Hepatocyte (in vitro differentiated cells): ENCODE measurements around the gene HOXD9. TPM values are rescaled to one million over a fixed set of nuclear protein-coding genes. Genes with fewer than 3 reads are reported as not detected.
A peak's percentile ranks its signal among the peaks of the same experiment; 100 is the strongest.

ENCODE experiments used
- DNase-seq: peaks from one replicate; pipeline ENCODE4 v3.0.0-alpha.2; 2016; ENCODE audit warnings: low spot score
- H2AFZ ChIP-seq: fragments of 200-600 bp; sonication (generic); 2 replicates; pipeline ENCODE4 v1.6.0; 2016; ENCODE audit warnings: antibody characterized with exemption, mild to moderate bottlenecking
- H3K27ac ChIP-seq: fragments of 200-600 bp; sonication (generic); 2 replicates; pipeline ENCODE4 v1.5.1; 2016; ENCODE audit warnings: mild to moderate bottlenecking
- H3K27me3 ChIP-seq: fragments of 200-600 bp; sonication (generic); 2 replicates; pipeline ENCODE4 v1.6.1; 2016
- H3K36me3 ChIP-seq: fragments of 200-600 bp; sonication (generic); replicated peaks from 2 replicates; pipeline ENCODE4 v1.5.1; 2016; ENCODE audit warnings: low read depth; ENCODE audit not compliant: insufficient read depth
- H3K4me1 ChIP-seq: fragments of 200-600 bp; sonication (generic); 2 replicates; pipeline ENCODE4 v1.5.1; 2016; ENCODE audit warnings: mild to moderate bottlenecking, moderate library complexity; ENCODE audit not compliant: insufficient read depth
- H3K4me2 ChIP-seq: fragments of 200-600 bp; sonication (generic); 2 replicates; pipeline ENCODE4 v1.6.0; 2016
- H3K4me3 ChIP-seq: fragments of 200-600 bp; sonication (generic); 2 replicates; pipeline ENCODE4 v1.5.1; 2016; ENCODE audit warnings: mild to moderate bottlenecking
- H3K79me2 ChIP-seq: fragments of 200-600 bp; sonication (generic); 2 replicates; pipeline ENCODE4 v1.6.0; 2017; ENCODE audit warnings: mild to moderate bottlenecking
- H3K9me2 ChIP-seq: fragments of 200-600 bp; sonication (generic); replicated peaks from 2 replicates; pipeline ENCODE4 v1.6.0; 2017; ENCODE audit warnings: mild to moderate bottlenecking; ENCODE audit not compliant: insufficient read depth
- H3K9me3 ChIP-seq: fragments of 200-600 bp; sonication (generic); 2 replicates; pipeline ENCODE4 v1.5.1; 2016; ENCODE audit warnings: low read depth, mild to moderate bottlenecking
- H4K20me1 ChIP-seq: fragments of 200-600 bp; sonication (generic); 2 replicates; pipeline ENCODE4 v1.6.0; 2016; ENCODE audit warnings: mild to moderate bottlenecking; ENCODE audit not compliant: insufficient read depth, poor library complexity, severe bottlenecking
- CTCF ChIP-seq: fragments of 200-600 bp; sonication (generic); IDR thresholded peaks from 2 replicates; pipeline ENCODE4 v1.5.1; 2016; ENCODE audit warnings: antibody characterized with exemption, mild to moderate bottlenecking; ENCODE audit not compliant: poor library complexity
- EZH2 ChIP-seq: fragments of 200-600 bp; sonication (generic); IDR thresholded peaks from 2 replicates; pipeline ENCODE4 v1.6.1; 2016; ENCODE audit warnings: antibody characterized with exemption, mild to moderate bottlenecking, borderline replicate concordance
- EZH2phosphoT487 ChIP-seq: fragments of 200-600 bp; sonication (generic); IDR thresholded peaks from one replicate; pipeline ENCODE4 v1.6.1; 2018; ENCODE audit warnings: antibody characterized with exemption, mild to moderate bottlenecking, low read depth, moderate library complexity; ENCODE audit not compliant: unreplicated experiment, severe bottlenecking
- WGBS: methylation state at CpG from one replicate; pipeline ENCODE4 v1.1.6; 2016; ENCODE audit warnings: low lambda C conversion rate; ENCODE audit errors: missing lambda C conversion rate; 5-methylcytosine and 5-hydroxymethylcytosine counted together
- polyA plus RNA-seq: library from polyadenylated mRNA; unstranded; fragments of >200 nt; fragmentation: Nextera tagmentation; extraction: Ambion mirVana; gene quantifications from 2 replicates; pipeline ENCODE4 v1.2.1, GENCODE V29; 2016
- total RNA-seq: library from RNA; depleted of rRNA; stranded (reverse); fragments of >200 nt; gene quantifications from 2 replicates; pipeline ENCODE4 v1.2.3, GENCODE V29; 2014

Gene HOXD9
- total and polyA plus RNA-seq, 2 experiments from 2014 or later: 2.9 to 4.7 TPM

GRCh38 chr2:176157499-176158185, 35.1 kb downstream of the HOXD9 start:
- no peaks in the 10 kb centered on the region for H3K36me3 ChIP-seq
- no peaks in the 10 kb centered on the region for H3K9me3 ChIP-seq
- H3K4me3 ChIP-seq: no peak overlapping the region
- no peak for DNase-seq
- peaks cover 23% of the 10 kb centered on the region for H3K4me1 ChIP-seq
- H3K79me2 ChIP-seq: no peaks in the 10 kb centered on the region
- H3K9me2 ChIP-seq: no peaks in the 10 kb centered on the region
- peaks cover 100% of the 10 kb centered on the region for H3K27me3 ChIP-seq
- peak overlapping the region; percentile 35 for H2AFZ ChIP-seq
- H3K27ac ChIP-seq: no peak overlapping the region
- no peaks in the 10 kb centered on the region for H4K20me1 ChIP-seq
- TF ChIP-seq EZH2 (peak; percentile 99), CTCF (no peak), EZH2phosphoT487 (peak; percentile 84)
- 6% methylated on average over 36 of the region's 43 CpGs for WGBS
- H3K4me2 ChIP-seq: peak overlapping the region; percentile 68

GRCh38 chr2:176158186-176158591, 35.7 kb downstream of the HOXD9 start:
- Histone ChIP-seq H3K27me3 (peaks cover 100% of the 10 kb centered on the region), H3K4me3 (no peak overlapping the region), H3K9me3 (no peaks in the 10 kb centered on the region), H2AFZ (peak overlapping the region; percentile 35), H3K4me2 (peak overlapping the region; percentile 68), H3K4me1 (peaks cover 23% of the 10 kb centered on the region), H3K79me2 (no peaks in the 10 kb centered on the region), H3K9me2 (no peaks in the 10 kb centered on the region), H3K27ac (no peak overlapping the region), H4K20me1 (no peaks in the 10 kb centered on the region), H3K36me3 (no peaks in the 10 kb centered on the region)
- 2% methylated on average over 22 of the region's 22 CpGs for WGBS
- DNase-seq: no peak
- TF ChIP-seq CTCF: no peak
- TF ChIP-seq EZH2: no peak
- TF ChIP-seq EZH2phosphoT487: peak; percentile 92

GRCh38 chr2:176158855-176159662, 36.5 kb downstream of the HOXD9 start:
- H3K9me3 ChIP-seq: no peaks in the 10 kb centered on the region
- H3K27me3 ChIP-seq: peaks cover 100% of the 10 kb centered on the region
- 5% methylated on average over 33 of the region's 39 CpGs for WGBS
- no peaks in the 10 kb centered on the region for H3K36me3 ChIP-seq
- no peak overlapping the region for H3K27ac ChIP-seq
- H3K9me2 ChIP-seq: no peaks in the 10 kb centered on the region
- H3K79me2 ChIP-seq: no peaks in the 10 kb centered on the region
- H3K4me1 ChIP-seq: peaks cover 23% of the 10 kb centered on the region
- H3K4me2 ChIP-seq: peak overlapping the region; percentile 69
- DNase-seq: no peak
- TF ChIP-seq EZH2 (peak; percentile 92), EZH2phosphoT487 (no peak)
- H3K4me3 ChIP-seq: no peak overlapping the region
- no peaks in the 10 kb centered on the region for H4K20me1 ChIP-seq
- no peak overlapping the region for H2AFZ ChIP-seq
